K562 (cell line): ENCODE data around the gene SLC11A1. TPM values are rescaled to one million over a fixed set of nuclear protein-coding genes. Genes with fewer than 3 reads are reported as not detected.
A peak's percentile ranks its signal among the peaks of the same experiment; 100 is the strongest.

Source experiments
- ASH1L ChIP-seq: fragments of 450-650 bp; IDR thresholded peaks from 2 replicates; pipeline ENCODE4 v1.6.1; 2018; ENCODE audit warnings: borderline replicate concordance, mild to moderate bottlenecking, low read depth; ENCODE audit not compliant: partially characterized antibody
- C11orf30 ChIP-seq: fragments of 450-650 bp; IDR thresholded peaks from 2 replicates; pipeline ENCODE4 v1.6.1; 2016; ENCODE audit warnings: low read depth, mild to moderate bottlenecking
- CCNT2 ChIP-seq: IDR thresholded peaks from 2 replicates; pipeline ENCODE4 v1.6.1; 2011; ENCODE audit warnings: borderline replicate concordance, low read depth, mild to moderate bottlenecking, moderate library complexity, mixed read lengths, low read length; ENCODE audit not compliant: insufficient read length; ENCODE audit errors: extremely low read depth
- FIP1L1 ChIP-seq: fragments of 200-400 bp; formaldehyde crosslinking; IDR thresholded peaks from 2 replicates; pipeline ENCODE4 v1.6.1; 2018; ENCODE audit warnings: mild to moderate bottlenecking, low read depth, low read length; ENCODE audit not compliant: poor library complexity, severe bottlenecking
- FOS ChIP-seq: IDR thresholded peaks from 3 replicates; pipeline ENCODE4 v1.6.1; 2011; ENCODE audit not compliant: insufficient read length; ENCODE audit errors: extremely low read depth
- FOXK1 ChIP-seq: sonication (generic); formaldehyde crosslinking; IDR thresholded peaks from 2 replicates; pipeline ENCODE4 v1.8.0; 2022; ENCODE audit warnings: missing genetic modification reagents, mild to moderate bottlenecking, borderline replicate concordance
- ILK ChIP-seq: fragments of 450-650 bp; IDR thresholded peaks from 2 replicates; pipeline ENCODE4 v1.6.1; 2016; ENCODE audit warnings: missing genetic modification characterization, low read depth, mild to moderate bottlenecking, missing compliant biosample characterization, moderate library complexity, borderline replicate concordance
- KDM1A ChIP-seq, 2 experiments: fragments of 450-650 bp; IDR thresholded peaks; 2 replicates each; pipeline ENCODE4 v1.6.1; 2016; ENCODE audit warnings: mild to moderate bottlenecking in 2 of 2
- RCOR1 ChIP-seq, 2 experiments: IDR thresholded peaks; 2 replicates each; pipeline ENCODE4 v1.6.1; 2012; ENCODE audit warnings: low read depth in 2 of 2, low read length in 2 of 2, borderline replicate concordance in 1 of 2, improper control_type of control experiment in 1 of 2
- TRIM28 ChIP-seq: fragments of 450-650 bp; IDR thresholded peaks from 2 replicates; pipeline ENCODE4 v1.6.1; 2017
- ZNF354B ChIP-seq: fragments of 250-450 bp; sonication (Bioruptor Pico); IDR thresholded peaks from 2 replicates; pipeline ENCODE4 v1.4.0; 2020
- ZNF717 ChIP-seq: fragments of 250-450 bp; sonication (Bioruptor Pico); IDR thresholded peaks from 2 replicates; pipeline ENCODE4 v1.5.0; 2021
- ZNF785 ChIP-seq: fragments of 250-450 bp; sonication (Bioruptor Pico); IDR thresholded peaks from 2 replicates; pipeline ENCODE4 v1.4.0; 2020; ENCODE audit warnings: mild to moderate bottlenecking
- ZSCAN32 ChIP-seq: fragments of 450-650 bp; formaldehyde crosslinking; IDR thresholded peaks from 2 replicates; pipeline ENCODE4 v1.4.0; 2020; ENCODE audit warnings: mild to moderate bottlenecking, moderate library complexity
- polyA plus RNA-seq, 8 experiments: library from polyadenylated mRNA; depleted of rRNA in 4 of 8; stranded (reverse) in 5 of 8; unstranded in 3 of 8; fragments of >200 nt; fragmentation: Nextera tagmentation in 2 of 8; fragmentation: Illumina TruSeq in 1 of 8; extraction: Ambion mirVana in 2 of 8; extraction: Trizol in 1 of 8; gene quantifications; 2 replicates each; pipeline versions ENCODE4 v1.2.1 to v1.2.3, GENCODE V29; 2011 to 2014; ENCODE audit warnings: inconsistent platforms in 1 of 8, missing spikeins in 1 of 8
- total RNA-seq, 7 experiments: library from RNA; depleted of rRNA in 6 of 7; stranded (reverse); fragments of >200 nt in 6 of 7; fragmentation: Illumina TruSeq in 2 of 7; extraction: Trizol in 2 of 7; gene quantifications; 2 replicates each; pipeline versions ENCODE4 v1.2.1 to v1.2.3, GENCODE V29; 2011 to 2021; ENCODE audit warnings: low replicate concordance in 1 of 7
- TF ChIP-seq, protein P1 (sequence below): fragments of 250-450 bp; sonication (Bioruptor Pico); IDR thresholded peaks from 2 replicates; pipeline ENCODE4 v1.5.0; 2021
- TF ChIP-seq, protein P2 (sequence below): fragments of 450-650 bp; IDR thresholded peaks from 2 replicates; pipeline ENCODE4 v1.6.1; 2016; ENCODE audit warnings: antibody characterized with exemption
- TF ChIP-seq, protein P3 (sequence below), 2 experiments: fragments of 150-350 bp in 1 of 2; IDR thresholded peaks; 2 replicates each; pipeline ENCODE4 v1.6.1; 2012 to 2016; ENCODE audit warnings: low read depth in 2 of 2, low read length in 2 of 2, mild to moderate bottlenecking in 1 of 2, moderate library complexity in 1 of 2
- TF ChIP-seq, protein P4 (sequence below), 2 experiments: fragments of 250-450 bp in 1 of 2; fragments of 450-650 bp in 1 of 2; sonication (Bioruptor Pico) in 1 of 2; IDR thresholded peaks; 2 replicates each; pipeline versions ENCODE4 v1.6.1 to v1.8.0; 2016 to 2021; ENCODE audit warnings: mild to moderate bottlenecking in 2 of 2, moderate library complexity in 2 of 2, missing compliant biosample characterization in 1 of 2, missing genetic modification characterization in 1 of 2
- TF ChIP-seq, protein P5 (sequence below): fragments of 450-650 bp; IDR thresholded peaks from 2 replicates; pipeline ENCODE4 v1.6.1; 2017; ENCODE audit warnings: mild to moderate bottlenecking, moderate library complexity

Gene SLC11A1
- total and polyA plus RNA-seq, 9 of the 15 experiments (the other 6 are each of a cell fraction or from before 2014, with no cell fraction given) = 0.35 to 1.6 (median 0.65) TPM

DNA sequence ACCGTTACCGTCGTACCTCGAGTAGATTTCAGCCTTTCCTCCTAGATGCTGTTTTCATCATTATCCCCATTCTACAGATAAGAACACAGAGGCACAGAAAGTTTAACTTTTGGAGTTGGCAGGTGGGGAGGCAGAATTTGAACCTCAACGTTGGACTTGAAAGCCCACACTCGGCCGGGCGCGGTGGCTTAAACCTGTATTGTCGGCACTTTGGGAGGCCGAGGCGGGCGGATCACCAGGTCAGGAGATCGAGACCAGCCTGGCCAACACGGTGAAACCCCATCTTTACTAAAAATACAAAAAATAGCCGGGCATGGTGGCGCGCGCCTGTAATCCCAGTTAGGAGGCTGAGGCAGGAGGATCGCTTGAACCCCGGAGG, 13.9 kb upstream of the SLC11A1 start (continued):
- TF ChIP-seq, protein P1, sequence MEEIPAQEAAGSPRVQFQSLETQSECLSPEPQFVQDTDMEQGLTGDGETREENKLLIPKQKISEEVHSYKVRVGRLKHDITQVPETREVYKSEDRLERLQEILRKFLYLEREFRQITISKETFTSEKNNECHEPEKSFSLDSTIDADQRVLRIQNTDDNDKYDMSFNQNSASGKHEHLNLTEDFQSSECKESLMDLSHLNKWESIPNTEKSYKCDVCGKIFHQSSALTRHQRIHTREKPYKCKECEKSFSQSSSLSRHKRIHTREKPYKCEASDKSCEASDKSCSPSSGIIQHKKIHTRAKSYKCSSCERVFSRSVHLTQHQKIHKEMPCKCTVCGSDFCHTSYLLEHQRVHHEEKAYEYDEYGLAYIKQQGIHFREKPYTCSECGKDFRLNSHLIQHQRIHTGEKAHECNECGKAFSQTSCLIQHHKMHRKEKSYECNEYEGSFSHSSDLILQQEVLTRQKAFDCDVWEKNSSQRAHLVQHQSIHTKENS (CRISPR knock-in tag) = no peak
- TF ChIP-seq FOXK1 (CRISPR knock-in tag) (no peak), FOS (no peak), RCOR1 (IDR thresholded peaks at IDR 0.05; ENCODE audit: borderline replicate concordance in 1 of 2, low read depth in 2 of 2, low read length in 2 of 2) (peak in 1 of 2 experiments; percentile 77; a peak in 2 of 4 replicates), ZNF717 (no peak), KDM1A (IDR thresholded peaks at IDR 0.05) (peak; percentile 88 to 94), C11orf30 (no peak), ZSCAN32 (CRISPR knock-in tag) (no peak), ZNF354B (no peak), TRIM28 (no peak), FIP1L1 (no peak), ASH1L (peak; percentile 23), CCNT2 (no peak), ILK (tag) (no peak), ZNF785 (CRISPR knock-in tag) (no peak)
- TF ChIP-seq, protein P2, sequence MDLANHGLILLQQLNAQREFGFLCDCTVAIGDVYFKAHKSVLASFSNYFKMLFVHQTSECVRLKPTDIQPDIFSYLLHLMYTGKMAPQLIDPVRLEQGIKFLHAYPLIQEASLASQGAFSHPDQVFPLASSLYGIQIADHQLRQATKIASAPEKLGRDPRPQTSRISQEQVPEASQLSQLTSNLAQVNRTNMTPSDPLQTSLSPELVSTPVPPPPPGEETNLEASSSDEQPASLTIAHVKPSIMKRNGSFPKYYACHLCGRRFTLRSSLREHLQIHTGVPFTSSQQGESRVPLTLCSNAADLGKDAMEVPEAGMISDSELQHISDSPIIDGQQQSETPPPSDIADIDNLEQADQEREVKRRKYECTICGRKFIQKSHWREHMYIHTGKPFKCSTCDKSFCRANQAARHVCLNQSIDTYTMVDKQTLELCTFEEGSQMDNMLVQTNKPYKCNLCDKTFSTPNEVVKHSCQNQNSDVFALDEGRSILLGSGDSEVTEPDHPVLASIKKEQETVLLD = no peak
- TF ChIP-seq, protein P3, sequence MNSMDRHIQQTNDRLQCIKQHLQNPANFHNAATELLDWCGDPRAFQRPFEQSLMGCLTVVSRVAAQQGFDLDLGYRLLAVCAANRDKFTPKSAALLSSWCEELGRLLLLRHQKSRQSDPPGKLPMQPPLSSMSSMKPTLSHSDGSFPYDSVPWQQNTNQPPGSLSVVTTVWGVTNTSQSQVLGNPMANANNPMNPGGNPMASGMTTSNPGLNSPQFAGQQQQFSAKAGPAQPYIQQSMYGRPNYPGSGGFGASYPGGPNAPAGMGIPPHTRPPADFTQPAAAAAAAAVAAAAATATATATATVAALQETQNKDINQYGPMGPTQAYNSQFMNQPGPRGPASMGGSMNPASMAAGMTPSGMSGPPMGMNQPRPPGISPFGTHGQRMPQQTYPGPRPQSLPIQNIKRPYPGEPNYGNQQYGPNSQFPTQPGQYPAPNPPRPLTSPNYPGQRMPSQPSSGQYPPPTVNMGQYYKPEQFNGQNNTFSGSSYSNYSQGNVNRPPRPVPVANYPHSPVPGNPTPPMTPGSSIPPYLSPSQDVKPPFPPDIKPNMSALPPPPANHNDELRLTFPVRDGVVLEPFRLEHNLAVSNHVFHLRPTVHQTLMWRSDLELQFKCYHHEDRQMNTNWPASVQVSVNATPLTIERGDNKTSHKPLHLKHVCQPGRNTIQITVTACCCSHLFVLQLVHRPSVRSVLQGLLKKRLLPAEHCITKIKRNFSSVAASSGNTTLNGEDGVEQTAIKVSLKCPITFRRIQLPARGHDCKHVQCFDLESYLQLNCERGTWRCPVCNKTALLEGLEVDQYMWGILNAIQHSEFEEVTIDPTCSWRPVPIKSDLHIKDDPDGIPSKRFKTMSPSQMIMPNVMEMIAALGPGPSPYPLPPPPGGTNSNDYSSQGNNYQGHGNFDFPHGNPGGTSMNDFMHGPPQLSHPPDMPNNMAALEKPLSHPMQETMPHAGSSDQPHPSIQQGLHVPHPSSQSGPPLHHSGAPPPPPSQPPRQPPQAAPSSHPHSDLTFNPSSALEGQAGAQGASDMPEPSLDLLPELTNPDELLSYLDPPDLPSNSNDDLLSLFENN (IDR thresholded peaks at IDR 0.05; ENCODE audit: low read depth in 2 of 2, low read length in 2 of 2) = no peak
- TF ChIP-seq, protein P4, sequence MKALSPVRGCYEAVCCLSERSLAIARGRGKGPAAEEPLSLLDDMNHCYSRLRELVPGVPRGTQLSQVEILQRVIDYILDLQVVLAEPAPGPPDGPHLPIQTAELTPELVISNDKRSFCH (CRISPR knock-in tag; IDR thresholded peaks at IDR 0.05) = no peak
- TF ChIP-seq, protein P4 (tag; IDR thresholded peaks at IDR 0.05) = no peak
- TF ChIP-seq, protein P5, sequence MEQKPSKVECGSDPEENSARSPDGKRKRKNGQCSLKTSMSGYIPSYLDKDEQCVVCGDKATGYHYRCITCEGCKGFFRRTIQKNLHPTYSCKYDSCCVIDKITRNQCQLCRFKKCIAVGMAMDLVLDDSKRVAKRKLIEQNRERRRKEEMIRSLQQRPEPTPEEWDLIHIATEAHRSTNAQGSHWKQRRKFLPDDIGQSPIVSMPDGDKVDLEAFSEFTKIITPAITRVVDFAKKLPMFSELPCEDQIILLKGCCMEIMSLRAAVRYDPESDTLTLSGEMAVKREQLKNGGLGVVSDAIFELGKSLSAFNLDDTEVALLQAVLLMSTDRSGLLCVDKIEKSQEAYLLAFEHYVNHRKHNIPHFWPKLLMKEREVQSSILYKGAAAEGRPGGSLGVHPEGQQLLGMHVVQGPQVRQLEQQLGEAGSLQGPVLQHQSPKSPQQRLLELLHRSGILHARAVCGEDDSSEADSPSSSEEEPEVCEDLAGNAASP = no peak
